H1 (cell line): ENCODE results near the gene SIMC1. TPM values are rescaled to one million over a fixed set of nuclear protein-coding genes. Genes with fewer than 3 reads are reported as not detected.
"Not testable (repeated sequence)": the region's sequence is repeated elsewhere in the genome, so short reads cannot be mapped to it uniquely, and the experiment has no call there.

Source experiments
- CTCF ChIA-PET: fragments of 300-600 bp; sonication (Branson Sonifier 250); formaldehyde crosslinking; loops from one replicate; lab custom pipeline; 2021; ENCODE audit not compliant: partially characterized antibody; lab: Charles Lee
- POLR2A ChIA-PET: fragments of 300-600 bp; sonication (Branson Sonifier 250); formaldehyde crosslinking; loops from one replicate; lab custom pipeline; 2021; ENCODE audit warnings: inconsistent platforms; ENCODE audit not compliant: partially characterized antibody; lab: Charles Lee
- DNase-seq, 2 experiments: peaks; one replicate each; pipeline versions ENCODE4 v3.0.0 to v3.0.0-alpha.2; 2010 to 2022; ENCODE audit warnings: low spot score in 2 of 2, low read depth in 1 of 2, mixed read lengths in 1 of 2
- FAIRE-seq: peaks from 2 replicates; lab custom pipeline; 2011; peaks lifted over from hg19 to GRCh38; lab: Jason Lieb, UNC
- H2AFZ ChIP-seq: 2 replicates; pipeline ENCODE4 v1.8.1; 2012; ENCODE audit warnings: low read length, inconsistent platforms
- H2AK5ac ChIP-seq: 2 replicates; pipeline ENCODE4 v1.6.1; 2013; ENCODE audit warnings: low read depth, low read length
- H2BK120ac ChIP-seq: replicated peaks from 2 replicates; pipeline ENCODE3; 2013; ENCODE audit warnings: low read depth, low read length, inconsistent platforms
- H2BK12ac ChIP-seq: 2 replicates; pipeline ENCODE4 v1.6.1; 2013; ENCODE audit warnings: low read depth, low read length
- H2BK15ac ChIP-seq: 2 replicates; pipeline ENCODE4 v1.6.1; 2013; ENCODE audit warnings: low read length
- H2BK20ac ChIP-seq: 2 replicates; pipeline ENCODE4 v1.6.1; 2013; ENCODE audit warnings: low read length
- H2BK5ac ChIP-seq: 2 replicates; pipeline ENCODE4 v1.6.1; 2013; ENCODE audit warnings: low read depth, low read length
- H3K14ac ChIP-seq: 2 replicates; pipeline ENCODE4 v1.6.1; 2013; ENCODE audit warnings: inconsistent platforms; ENCODE audit not compliant: insufficient read length
- H3K18ac ChIP-seq: 2 replicates; pipeline ENCODE4 v1.6.1; 2013; ENCODE audit warnings: low read length; ENCODE audit errors: extremely low read depth
- H3K23ac ChIP-seq: 2 replicates; pipeline ENCODE4 v1.6.1; 2013; ENCODE audit warnings: inconsistent platforms; ENCODE audit not compliant: insufficient read length
- H3K23me2 ChIP-seq: 2 replicates; pipeline ENCODE4 v1.6.1; 2013; ENCODE audit warnings: low read depth, low read length
- H3K27ac ChIP-seq: 2 replicates; pipeline ENCODE4 v1.6.1; 2011; ENCODE audit warnings: low read depth, low read length, inconsistent platforms
- H3K27me3 ChIP-seq, 4 experiments: replicated peaks in 1 of 4; 1 replicate in 1 of 4; 2 replicates in 3 of 4; pipeline versions ENCODE4 v1.6.1 to v1.8.1; 2011 to 2013; ENCODE audit warnings: low read length in 3 of 4, mild to moderate bottlenecking in 3 of 4, inconsistent platforms in 2 of 4, mixed read lengths in 2 of 4, moderate library complexity in 1 of 4; ENCODE audit not compliant: control insufficient read depth in 3 of 4, insufficient read depth in 3 of 4; ENCODE audit errors: extremely low read depth in 1 of 4
- H3K36me3 ChIP-seq, 4 experiments: 2 replicates each; pipeline versions ENCODE4 v1.6.1 to v1.8.1; 2011 to 2013; ENCODE audit warnings: mild to moderate bottlenecking in 4 of 4, low read length in 3 of 4, moderate library complexity in 2 of 4, control low read depth in 1 of 4, inconsistent platforms in 1 of 4; ENCODE audit not compliant: insufficient read depth in 4 of 4, control insufficient read depth in 2 of 4
- H3K4ac ChIP-seq: replicated peaks from 2 replicates; pipeline ENCODE3; 2013; ENCODE audit warnings: low read length, low read depth, mixed read lengths, inconsistent platforms; ENCODE audit not compliant: insufficient read length
- H3K4me1 ChIP-seq, 4 experiments: replicated peaks in 1 of 4; 1 replicate in 1 of 4; 2 replicates in 3 of 4; pipeline versions ENCODE4 v1.6.1 to v1.8.1; 2011 to 2013; ENCODE audit warnings: low read length in 3 of 4, inconsistent platforms in 2 of 4, mixed read lengths in 1 of 4; ENCODE audit not compliant: insufficient read depth in 4 of 4, control insufficient read depth in 3 of 4
- H3K4me2 ChIP-seq, 2 experiments: 2 replicates each; pipeline versions ENCODE4 v1.6.1 to v1.8.1; 2011 to 2013; ENCODE audit warnings: low read depth in 2 of 2, low read length in 2 of 2, control low read depth in 1 of 2, inconsistent platforms in 1 of 2, mild to moderate bottlenecking in 1 of 2; ENCODE audit not compliant: insufficient read depth in 1 of 2
- H3K4me3 ChIP-seq, 4 experiments: fragments of 200-600, 300-600 bp in 1 of 4; sonication (generic), shearing (Covaris generic), sonication (Bioruptor Twin) in 1 of 4; 2 replicates each; pipeline versions ENCODE4 v1.5.1 to v1.8.1; 2011 to 2016; ENCODE audit warnings: low read length in 4 of 4, low read depth in 3 of 4, control low read depth in 2 of 4, inconsistent platforms in 2 of 4, mild to moderate bottlenecking in 2 of 4, mixed read lengths in 1 of 4, moderate library complexity in 1 of 4; ENCODE audit not compliant: insufficient read depth in 2 of 4; ENCODE audit errors: extremely low read depth in 1 of 4
- H3K56ac ChIP-seq: replicated peaks from 2 replicates; pipeline ENCODE3; 2013; ENCODE audit warnings: low read depth, mild to moderate bottlenecking, mixed read lengths, low read length, inconsistent platforms; ENCODE audit not compliant: insufficient read length
- H3K79me1 ChIP-seq: 2 replicates; pipeline ENCODE4 v1.6.1; 2013; ENCODE audit warnings: low read depth, low read length, control low read depth
- H3K79me2 ChIP-seq, 2 experiments: 2 replicates each; pipeline versions ENCODE4 v1.6.1 to v1.8.1; 2012 to 2013; ENCODE audit warnings: low read length in 2 of 2, mild to moderate bottlenecking in 2 of 2, inconsistent platforms in 1 of 2; ENCODE audit not compliant: insufficient read depth in 2 of 2, control insufficient read depth in 1 of 2
- H3K9ac ChIP-seq, 4 experiments: replicated peaks in 1 of 4; 1 replicate in 1 of 4; 2 replicates in 3 of 4; pipeline versions ENCODE4 v1.6.1 to v1.8.1; 2011 to 2013; ENCODE audit warnings: low read depth in 3 of 4, low read length in 3 of 4, control low read depth in 2 of 4, mild to moderate bottlenecking in 2 of 4, moderate library complexity in 2 of 4, inconsistent platforms in 1 of 4; ENCODE audit errors: extremely low read depth in 1 of 4
- H3K9me3 ChIP-seq, 2 experiments: 2 replicates each; pipeline versions ENCODE4 v1.6.1 to v1.8.1; 2012 to 2013; ENCODE audit warnings: mild to moderate bottlenecking in 2 of 2, moderate library complexity in 2 of 2, control low read depth in 1 of 2, inconsistent platforms in 1 of 2, low read depth in 1 of 2, low read length in 1 of 2, mixed read lengths in 1 of 2; ENCODE audit not compliant: insufficient read depth in 2 of 2
- H4K20me1 ChIP-seq, 2 experiments: replicated peaks in 1 of 2; 2 replicates each; pipeline versions ENCODE3 to v1.8.1; 2011 to 2013; ENCODE audit warnings: inconsistent platforms in 2 of 2, low read length in 2 of 2, mild to moderate bottlenecking in 1 of 2; ENCODE audit not compliant: insufficient read depth in 2 of 2, control insufficient read depth in 1 of 2
- H4K5ac ChIP-seq: 2 replicates; pipeline ENCODE4 v1.6.1; 2013; ENCODE audit warnings: low read length, low read depth, mixed read lengths, inconsistent platforms; ENCODE audit not compliant: insufficient read length
- H4K8ac ChIP-seq: 2 replicates; pipeline ENCODE4 v1.8.0; 2013; ENCODE audit warnings: mild to moderate bottlenecking, moderate library complexity, low read length, inconsistent platforms; ENCODE audit not compliant: insufficient read depth; ENCODE audit errors: extremely low read depth
- H4K91ac ChIP-seq: replicated peaks from 2 replicates; pipeline ENCODE3; 2013; ENCODE audit warnings: low read length, mixed read lengths, inconsistent platforms; ENCODE audit not compliant: insufficient read length
- WGBS, 2 experiments: shearing (Covaris generic) in 1 of 2; methylation state at CpG; one replicate each; pipeline versions ENCODE4 v1.1.6 to v1.1.7; 2013 to 2015; ENCODE audit warnings: low lambda C conversion rate in 2 of 2, mixed read lengths in 2 of 2, inconsistent platforms in 1 of 2, low coverage in 1 of 2, missing lambda C conversion rate in 1 of 2; ENCODE audit not compliant: insufficient replicate concordance in 2 of 2, insufficient coverage in 1 of 2, insufficient read length in 1 of 2; ENCODE audit errors: extremely low coverage in 1 of 2, missing lambda C conversion rate in 1 of 2; 5-methylcytosine and 5-hydroxymethylcytosine counted together
- polyA plus RNA-seq, 7 experiments: library from polyadenylated mRNA; depleted of rRNA in 3 of 7; stranded (reverse) in 5 of 7; unstranded in 2 of 7; fragments of >200 nt in 5 of 7; fragments of 200-250 nt in 2 of 7; gene quantifications; 1 replicate in 5 of 7; 2 replicates in 1 of 7; 4 replicates in 1 of 7; pipeline versions ENCODE4 v1.2.1 to v1.2.3, GENCODE V29; 2011 to 2013; ENCODE audit warnings: missing spikeins in 2 of 7, mixed read lengths in 2 of 7
- total RNA-seq: library from RNA; stranded (reverse); fragmentation: NEBNext Ultra II Directional; extraction: Animal tissue kit (Norgen Biotek cat#: 25700); gene quantifications from 2 replicates; pipeline ENCODE4 v1.2.1, GENCODE V29; 2021

Gene SIMC1
- total and polyA plus RNA-seq, 2 of the 8 experiments (the other 6 are each of a cell fraction or from before 2014, with no cell fraction given): 12.3 to 21.2 TPM

DNA sequence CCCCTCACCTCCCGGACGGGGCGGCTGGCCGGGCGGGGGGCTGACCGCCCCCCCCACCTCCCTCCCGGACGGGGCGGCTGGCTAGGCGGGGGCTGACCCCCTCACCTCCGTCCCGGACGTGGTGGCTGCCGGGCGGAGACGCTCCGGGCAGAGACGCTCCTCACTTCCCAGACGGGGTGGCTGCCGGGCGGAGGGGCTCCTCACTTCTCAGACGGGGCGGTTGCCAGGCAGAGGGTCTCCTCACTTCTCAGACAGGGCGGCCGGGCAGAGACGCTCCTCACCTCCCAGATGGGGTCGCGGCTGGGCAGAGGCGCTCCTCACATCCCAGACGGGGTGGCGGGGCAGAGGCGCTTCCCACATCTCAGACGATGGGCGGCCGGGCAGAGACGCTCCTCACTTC, 13.9 kb downstream of the SIMC1 start:
- H4K91ac ChIP-seq, DNase-seq, H3K36me3 ChIP-seq, H3K18ac ChIP-seq, H3K23ac ChIP-seq, FAIRE-seq, H2BK15ac ChIP-seq, H3K9ac ChIP-seq, H3K27me3 ChIP-seq, H3K79me2 ChIP-seq, H3K79me1 ChIP-seq, H3K56ac ChIP-seq, H3K27ac ChIP-seq, H2AFZ ChIP-seq, CTCF ChIA-PET, H4K20me1 ChIP-seq, H2BK5ac ChIP-seq, H3K23me2 ChIP-seq, H4K5ac ChIP-seq, H4K8ac ChIP-seq, H3K4me1 ChIP-seq, H2BK20ac ChIP-seq, POLR2A ChIA-PET, H2BK12ac ChIP-seq, H3K4me2 ChIP-seq, H2AK5ac ChIP-seq, H3K4ac ChIP-seq, H3K14ac ChIP-seq, H2BK120ac ChIP-seq, H3K4me3 ChIP-seq, H3K9me3 ChIP-seq: not testable (repeated sequence)
- WGBS, 2 experiments: 100% methylated on average over 1 of the region's 36 CpGs; no CpG with 5 or more reads in 1 of the 2 experiments

DNA sequence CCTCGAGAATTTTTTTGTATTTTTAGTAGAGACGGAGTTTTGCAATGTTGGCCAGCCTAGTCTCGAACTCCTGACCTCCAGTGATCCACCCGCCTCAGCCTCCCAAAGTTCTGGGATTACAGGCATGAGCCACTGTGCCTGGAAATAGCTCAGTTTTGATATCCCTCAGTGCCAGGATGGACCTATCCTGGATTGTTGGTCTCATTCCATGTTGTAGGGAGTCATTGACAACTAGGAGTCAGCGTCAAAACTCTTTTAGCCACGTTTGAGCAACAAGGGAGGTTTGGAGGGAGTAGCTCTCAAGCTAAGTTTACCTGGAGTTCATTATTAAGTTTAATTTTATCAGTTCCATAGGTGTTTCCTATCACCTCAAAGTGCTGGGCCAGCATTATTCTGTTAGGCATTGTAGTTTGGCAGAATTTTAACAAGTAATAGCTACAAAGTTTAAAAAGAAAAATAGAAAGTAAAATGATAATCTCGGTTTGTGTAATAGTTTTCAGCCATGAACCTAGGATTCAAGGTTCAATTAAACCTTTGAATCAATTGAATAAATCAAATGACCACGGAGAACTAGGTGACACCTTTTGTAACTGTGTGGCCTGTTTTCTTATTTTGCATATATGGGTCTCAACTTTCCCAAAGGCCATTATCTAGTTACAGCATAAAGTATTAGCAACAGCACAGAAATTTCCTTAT, 15.3 kb downstream of the SIMC1 start:
- H2BK5ac ChIP-seq, POLR2A ChIA-PET, H3K4me2 ChIP-seq, H3K27ac ChIP-seq, H3K4me1 ChIP-seq, H3K36me3 ChIP-seq, H4K91ac ChIP-seq, H2BK20ac ChIP-seq, H3K9me3 ChIP-seq, H3K27me3 ChIP-seq, H2BK12ac ChIP-seq, H2AFZ ChIP-seq, H4K5ac ChIP-seq, H3K79me1 ChIP-seq, H3K56ac ChIP-seq, H2AK5ac ChIP-seq, H3K18ac ChIP-seq, H3K23ac ChIP-seq, H2BK120ac ChIP-seq, H3K79me2 ChIP-seq, H2BK15ac ChIP-seq, H3K14ac ChIP-seq, DNase-seq, H3K4ac ChIP-seq, H3K9ac ChIP-seq, H4K8ac ChIP-seq, H4K20me1 ChIP-seq, CTCF ChIA-PET, FAIRE-seq, H3K4me3 ChIP-seq, H3K23me2 ChIP-seq: not testable (repeated sequence)
- WGBS, 2 experiments: 85% methylated on average over 8 of the region's 8 CpGs; no CpG with 5 or more reads in 1 of the 2 experiments
